ENCODE data around the gene ANTXR1.

ANTXR1 gene

DNA sequence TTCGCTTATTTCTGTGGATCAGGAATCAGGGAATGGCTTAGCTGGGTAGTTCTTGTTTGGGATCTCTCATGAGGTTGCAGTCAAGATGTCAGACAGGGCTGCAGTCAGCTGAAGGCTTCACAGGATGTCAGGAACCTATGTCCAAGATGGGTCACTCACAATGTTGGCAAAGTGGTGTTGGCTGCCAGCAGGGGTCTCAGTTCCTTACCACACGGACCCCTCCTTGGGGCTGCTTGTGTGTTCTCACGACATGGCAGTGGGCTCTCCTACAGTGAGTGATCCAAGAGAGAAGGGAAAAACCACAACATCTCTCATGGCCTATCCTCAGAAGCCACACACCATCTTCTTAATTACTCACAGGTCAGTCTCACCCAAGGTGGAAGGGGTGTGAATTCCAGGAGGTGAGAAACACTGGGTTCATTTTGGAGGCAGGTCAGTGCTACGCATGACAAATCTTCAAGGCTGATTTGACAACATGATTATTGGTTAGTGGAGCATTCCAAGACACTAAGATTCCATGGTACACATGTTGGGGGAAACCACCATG, 1.3 kb upstream of the ANTXR1 start:
- no peak overlapping the region for H3K4me3 ChIP-seq (ENCODE audit: control insufficient read depth, low read depth, low read length)
- DNase-seq (ENCODE audit: low read depth), result no peak
- TF ChIP-seq, protein P1, sequence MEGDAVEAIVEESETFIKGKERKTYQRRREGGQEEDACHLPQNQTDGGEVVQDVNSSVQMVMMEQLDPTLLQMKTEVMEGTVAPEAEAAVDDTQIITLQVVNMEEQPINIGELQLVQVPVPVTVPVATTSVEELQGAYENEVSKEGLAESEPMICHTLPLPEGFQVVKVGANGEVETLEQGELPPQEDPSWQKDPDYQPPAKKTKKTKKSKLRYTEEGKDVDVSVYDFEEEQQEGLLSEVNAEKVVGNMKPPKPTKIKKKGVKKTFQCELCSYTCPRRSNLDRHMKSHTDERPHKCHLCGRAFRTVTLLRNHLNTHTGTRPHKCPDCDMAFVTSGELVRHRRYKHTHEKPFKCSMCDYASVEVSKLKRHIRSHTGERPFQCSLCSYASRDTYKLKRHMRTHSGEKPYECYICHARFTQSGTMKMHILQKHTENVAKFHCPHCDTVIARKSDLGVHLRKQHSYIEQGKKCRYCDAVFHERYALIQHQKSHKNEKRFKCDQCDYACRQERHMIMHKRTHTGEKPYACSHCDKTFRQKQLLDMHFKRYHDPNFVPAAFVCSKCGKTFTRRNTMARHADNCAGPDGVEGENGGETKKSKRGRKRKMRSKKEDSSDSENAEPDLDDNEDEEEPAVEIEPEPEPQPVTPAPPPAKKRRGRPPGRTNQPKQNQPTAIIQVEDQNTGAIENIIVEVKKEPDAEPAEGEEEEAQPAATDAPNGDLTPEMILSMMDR (conservative IDR thresholded peaks at IDR 0.05; ENCODE audit: control insufficient read depth, insufficient read depth, low read depth, low read length), result no peak

DNA sequence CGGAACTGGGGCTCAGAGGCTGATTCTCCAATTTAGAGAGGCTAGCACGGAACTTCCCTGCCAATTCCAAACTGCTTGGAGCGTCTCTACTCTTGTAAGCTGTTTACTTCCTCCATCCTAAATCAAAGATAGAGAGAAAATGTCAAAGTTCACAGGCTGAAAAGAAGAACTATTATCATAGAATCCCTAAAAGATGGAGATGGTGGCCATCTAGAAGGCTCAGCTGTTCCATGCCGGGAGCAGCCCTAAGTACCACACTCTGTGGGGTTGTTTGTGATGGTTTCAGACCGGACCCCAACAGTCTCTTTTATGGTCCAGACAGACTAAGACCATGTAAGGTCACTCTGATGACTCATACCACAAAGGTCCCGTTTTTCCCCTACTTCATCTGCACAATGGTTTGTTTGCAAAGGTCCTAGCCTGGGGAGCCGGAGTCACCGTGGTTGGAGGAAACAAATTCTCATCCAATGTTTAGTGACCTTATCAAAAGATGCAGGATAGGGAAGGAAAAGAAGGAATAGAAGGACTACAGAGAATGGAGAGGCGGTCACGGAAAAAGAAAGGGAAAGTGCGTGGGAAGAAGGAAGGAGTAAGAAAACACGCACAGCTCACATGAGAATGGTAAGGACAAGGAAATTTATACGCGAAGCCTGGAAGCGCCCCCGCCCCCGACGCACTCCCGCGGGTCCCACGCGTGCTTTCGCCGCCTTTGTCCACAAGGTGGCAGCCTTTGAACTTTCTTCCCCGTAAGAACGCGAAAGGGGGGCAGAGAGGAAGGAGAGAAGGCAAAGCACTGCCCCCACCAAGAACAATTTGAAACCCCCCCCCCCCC, 453 bp upstream of the ANTXR1 start:
- peak overlapping the region; percentile 93 for H3K4me3 ChIP-seq (ENCODE audit: control insufficient read depth, low read depth, low read length)
- peak; percentile 43 for DNase-seq (ENCODE audit: low read depth)
- TF ChIP-seq, protein P1 (conservative IDR thresholded peaks at IDR 0.05; ENCODE audit: control insufficient read depth, insufficient read depth, low read depth, low read length), result peak; percentile 70

DNA sequence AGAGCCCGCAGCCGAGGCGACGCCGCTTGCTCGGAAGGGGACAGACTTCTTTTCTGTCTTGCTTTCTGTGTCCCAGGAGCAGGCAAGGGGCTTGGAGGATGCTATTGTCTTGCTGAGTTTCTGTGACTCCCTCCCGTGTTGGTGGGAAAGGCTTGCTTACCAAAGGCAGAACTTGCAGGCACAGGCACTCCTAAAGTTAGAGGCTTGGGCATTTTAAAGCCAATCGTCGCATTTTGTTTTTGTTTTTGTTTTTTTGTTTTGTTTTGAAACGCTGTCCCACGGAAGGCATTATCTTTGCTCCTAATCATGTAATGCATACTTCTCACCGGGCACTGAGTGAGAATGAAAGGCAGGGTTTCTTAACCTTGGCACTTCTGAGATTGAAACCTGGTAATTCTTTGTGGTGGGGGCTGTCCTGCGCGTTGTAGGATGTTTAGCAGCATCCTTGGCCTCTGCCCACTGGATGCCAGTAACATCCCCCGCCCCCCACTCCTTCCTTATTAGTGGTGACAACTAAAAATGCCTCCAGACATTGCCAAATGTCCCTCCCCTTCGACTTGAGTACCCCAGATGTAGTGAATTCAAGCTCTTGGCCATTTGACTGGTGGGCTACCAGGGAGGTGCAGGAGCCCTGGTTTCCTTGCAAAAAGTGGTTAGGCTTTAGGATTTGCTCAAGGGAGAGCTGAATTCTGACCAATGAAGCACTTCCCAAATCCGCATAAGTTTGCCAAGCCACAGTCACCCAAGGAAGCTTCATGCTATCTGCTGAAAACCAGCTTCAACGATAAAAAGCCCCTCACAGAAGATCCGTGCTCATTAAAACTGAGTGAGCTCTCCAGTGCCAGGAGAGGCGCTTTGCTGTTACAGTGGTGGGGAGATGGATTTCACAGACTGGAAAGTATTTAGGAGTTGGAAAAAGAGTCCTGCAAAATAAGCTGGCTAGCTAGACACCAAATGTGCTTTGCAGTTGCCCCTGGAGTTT, 1.2 kb downstream of the ANTXR1 start:
- peak; percentile 37 for DNase-seq (ENCODE audit: low read depth)
- peak overlapping the region; percentile 93 for H3K4me3 ChIP-seq (ENCODE audit: control insufficient read depth, low read depth, low read length)
- TF ChIP-seq, protein P1 (conservative IDR thresholded peaks at IDR 0.05; ENCODE audit: control insufficient read depth, insufficient read depth, low read depth, low read length), result peak; percentile 18

DNA sequence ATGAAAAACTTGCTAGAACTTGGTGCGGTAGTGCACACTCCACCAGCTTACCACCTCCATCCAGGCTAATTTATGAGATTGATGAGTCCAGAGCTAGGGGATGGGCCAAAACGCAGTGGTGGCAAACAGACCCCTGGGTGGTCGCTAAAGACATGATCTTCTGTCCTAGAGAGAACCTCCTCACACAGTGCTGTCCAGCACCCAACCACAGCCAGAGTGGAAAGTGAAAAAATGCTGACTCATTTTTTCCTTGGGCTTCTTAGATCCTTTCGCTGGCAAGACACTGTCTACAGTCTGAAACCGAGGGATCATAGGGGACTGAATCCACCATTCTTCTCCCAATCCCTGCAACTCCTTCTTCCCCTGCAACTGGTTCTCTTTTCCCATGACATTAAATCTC, 4.1 kb downstream of the ANTXR1 start:
- TF ChIP-seq, protein P1 (conservative IDR thresholded peaks at IDR 0.05; ENCODE audit: control insufficient read depth, insufficient read depth, low read depth, low read length), result no peak
- H3K4me3 ChIP-seq (ENCODE audit: control insufficient read depth, low read depth, low read length), result no peak overlapping the region

DNA sequence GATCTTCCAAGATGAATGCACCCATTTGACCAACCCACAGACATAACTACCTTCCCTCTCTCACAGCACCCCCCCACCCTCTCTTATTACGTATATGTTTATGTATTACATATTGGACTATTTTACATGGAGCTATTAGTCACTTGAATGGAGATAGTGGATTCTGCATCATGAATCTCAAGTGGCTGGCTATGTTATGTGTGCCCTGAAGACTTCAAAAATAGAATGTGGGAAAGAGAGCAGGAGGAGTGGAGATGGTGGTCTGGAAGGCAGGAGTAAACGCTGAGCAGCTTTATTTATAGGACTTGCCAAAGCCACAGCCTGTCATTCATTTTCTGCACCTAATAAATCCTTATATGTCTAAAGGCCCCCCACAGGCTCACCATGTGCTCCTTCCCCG, 4.9 kb downstream of the ANTXR1 start:
- no peak overlapping the region for H3K4me3 ChIP-seq (ENCODE audit: control insufficient read depth, low read depth, low read length)
- TF ChIP-seq, protein P1 (conservative IDR thresholded peaks at IDR 0.05; ENCODE audit: control insufficient read depth, insufficient read depth, low read depth, low read length), result no peak
- DNase-seq (ENCODE audit: low read depth), result peak; percentile 15

More for the DNA sequence above, 4.1 kb downstream of the ANTXR1 start:
- DNase-seq (ENCODE audit: low read depth), result peak; percentile 68

GRCh38 chr2:69018678-69019095, 5.7 kb downstream of the ANTXR1 start:
- no peak overlapping the region for H3K4me3 ChIP-seq (ENCODE audit: control insufficient read depth, low read depth, low read length)
- TF ChIP-seq, protein P1 (conservative IDR thresholded peaks at IDR 0.05; ENCODE audit: control insufficient read depth, insufficient read depth, low read depth, low read length), result no peak
- peak; percentile 63 for DNase-seq (ENCODE audit: low read depth)

All from fibroblast of mammary gland (primary cell).